CD14-positive monocyte (primary cell): ENCODE data around the gene CMTM8. TPM values are rescaled to one million over a fixed set of nuclear protein-coding genes. Genes with fewer than 3 reads are reported as not detected.

Experiments
- DNase-seq, 3 donors: peaks; one replicate each; pipeline ENCODE4 v3.0.0-alpha.2; 2011 to 2022
- H2AFZ ChIP-seq: 2 replicates; pipeline ENCODE4 v1.6.0; 2012; ENCODE audit warnings: mild to moderate bottlenecking, low read depth, low read length, inconsistent platforms; ENCODE audit not compliant: insufficient read depth, poor library complexity, severe bottlenecking
- H3K27ac ChIP-seq, 2 donors: 1 replicate in 1 of 2; 2 replicates in 1 of 2; pipeline ENCODE4 v1.5.1; 2012 to 2013; ENCODE audit warnings: low read length in 2 of 2, control low read depth in 1 of 2, inconsistent platforms in 1 of 2, low read depth in 1 of 2, mild to moderate bottlenecking in 1 of 2
- H3K27me3 ChIP-seq, 2 donors: one replicate each; pipeline versions ENCODE4 v1.6.0 to v1.6.1; 2011 to 2013; ENCODE audit warnings: low read length in 2 of 2; ENCODE audit not compliant: control insufficient read depth in 2 of 2, insufficient read depth in 2 of 2
- H3K36me3 ChIP-seq, 2 donors: replicated peaks in 1 of 2; 1 replicate in 1 of 2; 2 replicates in 1 of 2; pipeline versions ENCODE4 v1.5.1 to v1.6.1; 2012 to 2013; ENCODE audit warnings: low read length in 2 of 2, control low read depth in 1 of 2, inconsistent platforms in 1 of 2, mild to moderate bottlenecking in 1 of 2; ENCODE audit not compliant: insufficient read depth in 2 of 2, control insufficient read depth in 1 of 2
- H3K4me1 ChIP-seq, 2 donors: 1 replicate in 1 of 2; 2 replicates in 1 of 2; pipeline versions ENCODE4 v1.5.1 to v1.6.1; 2012 to 2013; ENCODE audit warnings: low read length in 2 of 2, control low read depth in 1 of 2, inconsistent platforms in 1 of 2, mild to moderate bottlenecking in 1 of 2, moderate library complexity in 1 of 2; ENCODE audit not compliant: insufficient read depth in 2 of 2, control insufficient read depth in 1 of 2
- H3K4me2 ChIP-seq: replicated peaks from 2 replicates; pipeline ENCODE3; 2012; ENCODE audit warnings: low read length, moderate library complexity, mild to moderate bottlenecking; ENCODE audit not compliant: poor library complexity, severe bottlenecking; ENCODE audit errors: extremely low read depth
- H3K4me3 ChIP-seq, 3 experiments: fragments of 200-600 bp in 1 of 3; sonication (generic) in 1 of 3; replicated peaks in 1 of 3; 1 replicate in 2 of 3; 2 replicates in 1 of 3; pipeline ENCODE4 v1.5.1; 2011 to 2013; ENCODE audit warnings: low read length in 3 of 3, mild to moderate bottlenecking in 3 of 3, control low read depth in 2 of 3, low read depth in 2 of 3, inconsistent platforms in 1 of 3, moderate library complexity in 1 of 3
- H3K79me2 ChIP-seq: 2 replicates; pipeline ENCODE4 v1.6.0; 2012; ENCODE audit warnings: mild to moderate bottlenecking, control low read depth, inconsistent platforms, low read length, moderate library complexity; ENCODE audit not compliant: insufficient read depth
- H3K9ac ChIP-seq: 2 replicates; pipeline ENCODE4 v1.6.0; 2017; ENCODE audit warnings: low read length, mild to moderate bottlenecking; ENCODE audit not compliant: insufficient read depth, poor library complexity, severe bottlenecking
- H3K9me3 ChIP-seq, 2 donors: replicated peaks in 1 of 2; 1 replicate in 1 of 2; 2 replicates in 1 of 2; pipeline versions ENCODE4 v1.5.1 to v1.6.1; 2012 to 2013; ENCODE audit warnings: low read length in 2 of 2, control low read depth in 1 of 2; ENCODE audit not compliant: control insufficient read depth in 1 of 2, insufficient read depth in 1 of 2
- H4K20me1 ChIP-seq: 2 replicates; pipeline ENCODE4 v1.6.0; 2012; ENCODE audit warnings: mild to moderate bottlenecking, low read length, control low read depth, moderate library complexity; ENCODE audit not compliant: insufficient read depth
- H3K27ac Mint-ChIP-seq, 7 donors: one replicate each; pipeline ENCODE4 v1.8.0; 2020; ENCODE audit warnings: mild to moderate bottlenecking in 7 of 7, mixed read lengths in 7 of 7, moderate library complexity in 6 of 7, inconsistent platforms in 2 of 7
- H3K27me3 Mint-ChIP-seq, 3 donors: one replicate each; pipeline ENCODE4 v1.8.0; 2021 to 2022; ENCODE audit warnings: low read depth in 3 of 3, mild to moderate bottlenecking in 3 of 3, mixed read lengths in 3 of 3, moderate library complexity in 3 of 3, inconsistent platforms in 1 of 3
- H3K36me3 Mint-ChIP-seq, 2 donors: one replicate each; pipeline ENCODE4 v1.8.0; 2020; ENCODE audit warnings: mixed read lengths in 2 of 2, inconsistent platforms in 1 of 2, mild to moderate bottlenecking in 1 of 2
- H3K4me1 Mint-ChIP-seq: one replicate; pipeline ENCODE4 v1.8.0; 2020; ENCODE audit warnings: mild to moderate bottlenecking, mixed read lengths
- H3K4me3 Mint-ChIP-seq, 2 donors: one replicate each; pipeline ENCODE4 v1.8.0; 2020; ENCODE audit warnings: mild to moderate bottlenecking in 2 of 2, mixed read lengths in 2 of 2, moderate library complexity in 1 of 2
- H3K9me3 Mint-ChIP-seq, 7 donors: one replicate each; pipeline ENCODE4 v1.8.0; 2020 to 2022; ENCODE audit warnings: mixed read lengths in 7 of 7, mild to moderate bottlenecking in 6 of 7, moderate library complexity in 6 of 7, inconsistent platforms in 2 of 7
- CTCF ChIP-seq: fragments of 200-600 bp; IDR thresholded peaks from one replicate; pipeline ENCODE4 v1.8.0; 2022; ENCODE audit warnings: antibody characterized with exemption, mild to moderate bottlenecking
- WGBS: methylation state at CpG from one replicate; pipeline ENCODE4 v1.1.5; 2013; ENCODE audit warnings: missing lambda C conversion rate; ENCODE audit not compliant: insufficient coverage; 5-methylcytosine and 5-hydroxymethylcytosine counted together
- intact Hi-C, 2 donors: fragments of 100-400 bp; cut with micrococcal nuclease; formaldehyde crosslinking; loops; one replicate each; pipeline versions ENCODE4 v1.15.0 to v1.15.1; 2023
- polyA plus RNA-seq, 3 donors: library from polyadenylated mRNA; depleted of rRNA in 1 of 3; unstranded in 2 of 3; stranded (reverse) in 1 of 3; fragments of 300-500 nt in 2 of 3; fragments of >200 nt in 1 of 3; fragmentation: Illumina TruSeq in 2 of 3; gene quantifications; 1 replicate in 2 of 3; 2 replicates in 1 of 3; pipeline ENCODE4 v1.2.3, GENCODE V29; 2012 to 2021

CMTM8 gene
- polyA plus RNA-seq, 3 donors: 0.46 to 2.5 (median 0.94) TPM

DNA sequence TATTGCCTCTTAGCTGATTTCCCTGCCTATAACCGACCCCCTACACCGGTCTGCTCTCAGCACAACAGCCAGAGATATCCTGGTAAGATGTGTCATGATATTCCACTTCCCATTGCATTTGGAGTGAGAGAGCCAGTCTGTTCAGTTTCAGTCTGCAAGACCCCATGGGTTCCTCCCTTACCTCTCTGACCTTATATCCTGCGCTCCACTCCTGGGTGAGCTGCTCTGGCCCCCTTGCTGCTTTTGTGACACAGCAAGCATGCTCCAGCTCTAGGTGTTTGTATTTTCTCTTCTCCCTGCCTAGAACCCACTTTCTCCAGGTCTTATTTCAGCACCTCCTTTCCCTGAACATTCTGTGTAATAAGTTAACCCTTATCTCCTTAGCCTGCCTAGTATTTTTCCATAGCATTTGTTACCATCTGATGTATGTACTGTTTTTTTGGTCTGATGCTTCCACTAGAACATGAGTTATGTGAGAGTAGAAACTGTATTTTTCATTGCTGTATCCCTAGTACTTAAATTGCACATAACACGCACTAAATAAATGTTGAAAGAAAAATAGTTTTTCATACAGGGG lies 44.2 kb downstream of the CMTM8 start:
- no peak overlapping the region for H3K27ac Mint-ChIP-seq
- no peaks in the 10 kb centered on the region for H3K4me1 ChIP-seq

GRCh38 chr3:32283304-32283703 lies 44.8 kb downstream of the CMTM8 start:
- H3K9me3 Mint-ChIP-seq: peaks cover 0 to 2% (median 0%) of the 10 kb centered on the region in 7 donors
- H3K4me3 ChIP-seq: no peak overlapping the region
- H3K27me3 ChIP-seq: no peaks in the 10 kb centered on the region
- 57% methylated on average over 12 of the region's 14 CpGs for WGBS
- no peak overlapping the region for H3K4me3 Mint-ChIP-seq
- no peaks in the 10 kb centered on the region for H3K79me2 ChIP-seq
- H3K9ac ChIP-seq: no peak overlapping the region
- H3K27me3 Mint-ChIP-seq: peaks cover 0 to 1% (median 0%) of the 10 kb centered on the region in 3 donors
- no peaks in the 10 kb centered on the region for H3K36me3 Mint-ChIP-seq
- no peak overlapping the region for H3K27ac ChIP-seq
- peaks cover 3% of the 10 kb centered on the region for H3K4me1 Mint-ChIP-seq
- TF ChIP-seq CTCF: no peak
- H3K27ac Mint-ChIP-seq: peak overlapping the region in 1 of 7 donors; percentile 50
- no peaks in the 10 kb centered on the region for H3K9me3 ChIP-seq
- no peaks in the 10 kb centered on the region for H3K4me1 ChIP-seq
- no peaks in the 10 kb centered on the region for H4K20me1 ChIP-seq
- H2AFZ ChIP-seq: no peak overlapping the region
- no peaks in the 10 kb centered on the region for H3K36me3 ChIP-seq
- no peak for DNase-seq
- H3K4me2 ChIP-seq: no peak overlapping the region
- intact Hi-C loops: no loop called here

More for the DNA sequence above, 44.2 kb downstream of the CMTM8 start:
- WGBS: 100% methylated on average over 1 of the region's 4 CpGs
- Mint-ChIP-seq H3K9me3 (peaks cover 0 to 2% (median 0%) of the 10 kb centered on the region in 7 donors), H3K36me3 (no peaks in the 10 kb centered on the region), H3K4me3 (no peak overlapping the region), H3K27me3 (peaks cover 0 to 1% (median 0%) of the 10 kb centered on the region in 3 donors), H3K4me1 (peaks cover 3% of the 10 kb centered on the region)
- Histone ChIP-seq H3K79me2 (no peaks in the 10 kb centered on the region), H4K20me1 (no peaks in the 10 kb centered on the region), H3K27me3 (no peaks in the 10 kb centered on the region), H3K9me3 (no peaks in the 10 kb centered on the region), H3K4me3 (no peak overlapping the region), H3K27ac (no peak overlapping the region), H2AFZ (no peak overlapping the region), H3K4me2 (no peak overlapping the region), H3K9ac (no peak overlapping the region), H3K36me3 (no peaks in the 10 kb centered on the region)
- DNase-seq: no peak
- intact Hi-C loops: no loop called here
- no peak for TF ChIP-seq CTCF
